Osteoblast (primary cell): ENCODE measurements around the gene NTM. TPM values are rescaled to one million over a fixed set of nuclear protein-coding genes. Genes with fewer than 3 reads are reported as not detected.

Experiments used
- DNase-seq: peaks from one replicate; pipeline ENCODE4 v3.0.0; 2011; ENCODE audit warnings: low spot score, mixed read lengths; ENCODE audit not compliant: insufficient read length; ENCODE audit errors: missing footprints
- H2AFZ ChIP-seq: 2 replicates; pipeline ENCODE4 v1.6.0; 2011; ENCODE audit warnings: mild to moderate bottlenecking, low read length
- H3K27ac ChIP-seq: 2 replicates; pipeline ENCODE4 v1.5.1; 2011; ENCODE audit warnings: mild to moderate bottlenecking, low read depth, low read length, moderate library complexity
- H3K27me3 ChIP-seq: 2 replicates; pipeline ENCODE4 v1.6.0; 2012; ENCODE audit warnings: mild to moderate bottlenecking, control low read depth, inconsistent platforms, low read length, moderate library complexity; ENCODE audit not compliant: insufficient read depth
- H3K36me3 ChIP-seq: 2 replicates; pipeline ENCODE4 v1.5.1; 2011; ENCODE audit warnings: mild to moderate bottlenecking, low read length, control low read depth, moderate library complexity; ENCODE audit not compliant: insufficient read depth
- H3K4me1 ChIP-seq: 2 replicates; pipeline ENCODE4 v1.5.1; 2011; ENCODE audit warnings: mild to moderate bottlenecking, low read length, control low read depth, moderate library complexity; ENCODE audit not compliant: insufficient read depth
- H3K4me2 ChIP-seq: 2 replicates; pipeline ENCODE4 v1.6.0; 2011; ENCODE audit warnings: mild to moderate bottlenecking, low read length; ENCODE audit not compliant: insufficient read depth
- H3K4me3 ChIP-seq: fragments of 200-600 bp; sonication (generic); 3 replicates; pipeline ENCODE4 v1.5.1; 2012; ENCODE audit warnings: mild to moderate bottlenecking, low read length, inconsistent platforms; ENCODE audit not compliant: insufficient read depth
- H3K79me2 ChIP-seq: 2 replicates; pipeline ENCODE4 v1.6.0; 2012; ENCODE audit warnings: mild to moderate bottlenecking, low read length, control low read depth, inconsistent platforms; ENCODE audit not compliant: insufficient read depth
- H3K9me3 ChIP-seq: 2 replicates; pipeline ENCODE4 v1.5.1; 2011; ENCODE audit warnings: low read depth, low read length, control low read depth
- H4K20me1 ChIP-seq: 2 replicates; pipeline ENCODE4 v1.6.0; 2012; ENCODE audit warnings: mild to moderate bottlenecking, low read length, control low read depth; ENCODE audit not compliant: insufficient read depth
- total RNA-seq: library from RNA; depleted of rRNA; stranded (reverse); fragments of >200 nt; gene quantifications from 2 replicates; pipeline ENCODE4 v1.2.3, GENCODE V29; 2012
- TF ChIP-seq, protein P1 (sequence below): IDR thresholded peaks from 2 replicates; pipeline ENCODE4 v1.5.1; 2011; ENCODE audit warnings: mild to moderate bottlenecking, low read depth, low read length, moderate library complexity; ENCODE audit errors: extremely low read depth

The NTM gene
- total RNA-seq, 1 donor: 48.1 TPM

DNA sequence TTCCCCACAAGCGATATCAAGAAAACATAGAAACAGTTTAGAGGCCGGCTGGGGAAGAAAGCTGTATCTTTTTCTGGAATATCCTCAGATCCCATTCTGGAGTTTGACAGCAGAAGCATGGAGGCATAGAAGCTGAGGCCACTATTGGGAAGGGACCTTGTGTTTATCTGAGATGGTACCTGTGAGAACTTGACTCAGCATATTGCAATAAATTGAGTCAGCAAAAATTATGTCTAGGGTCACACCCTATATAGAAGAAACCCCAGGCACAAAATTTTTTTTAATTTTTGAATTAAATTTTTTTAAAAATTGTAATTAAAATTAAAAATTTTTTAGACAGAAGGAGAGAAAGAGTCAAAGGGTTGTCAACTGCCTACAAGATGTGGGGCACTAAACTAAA is 178.7 kb downstream of the NTM start:
- no peaks in the 10 kb centered on the region for H3K79me2 ChIP-seq
- no peaks in the 10 kb centered on the region for H3K9me3 ChIP-seq
- H3K27me3 ChIP-seq: no peaks in the 10 kb centered on the region
- H2AFZ ChIP-seq: no peak overlapping the region
- no peaks in the 10 kb centered on the region for H4K20me1 ChIP-seq
- no peaks in the 10 kb centered on the region for H3K36me3 ChIP-seq
- H3K4me2 ChIP-seq: no peak overlapping the region
- TF ChIP-seq, protein P1, sequence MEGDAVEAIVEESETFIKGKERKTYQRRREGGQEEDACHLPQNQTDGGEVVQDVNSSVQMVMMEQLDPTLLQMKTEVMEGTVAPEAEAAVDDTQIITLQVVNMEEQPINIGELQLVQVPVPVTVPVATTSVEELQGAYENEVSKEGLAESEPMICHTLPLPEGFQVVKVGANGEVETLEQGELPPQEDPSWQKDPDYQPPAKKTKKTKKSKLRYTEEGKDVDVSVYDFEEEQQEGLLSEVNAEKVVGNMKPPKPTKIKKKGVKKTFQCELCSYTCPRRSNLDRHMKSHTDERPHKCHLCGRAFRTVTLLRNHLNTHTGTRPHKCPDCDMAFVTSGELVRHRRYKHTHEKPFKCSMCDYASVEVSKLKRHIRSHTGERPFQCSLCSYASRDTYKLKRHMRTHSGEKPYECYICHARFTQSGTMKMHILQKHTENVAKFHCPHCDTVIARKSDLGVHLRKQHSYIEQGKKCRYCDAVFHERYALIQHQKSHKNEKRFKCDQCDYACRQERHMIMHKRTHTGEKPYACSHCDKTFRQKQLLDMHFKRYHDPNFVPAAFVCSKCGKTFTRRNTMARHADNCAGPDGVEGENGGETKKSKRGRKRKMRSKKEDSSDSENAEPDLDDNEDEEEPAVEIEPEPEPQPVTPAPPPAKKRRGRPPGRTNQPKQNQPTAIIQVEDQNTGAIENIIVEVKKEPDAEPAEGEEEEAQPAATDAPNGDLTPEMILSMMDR: no peak
- no peak overlapping the region for H3K4me3 ChIP-seq
- H3K4me1 ChIP-seq: no peaks in the 10 kb centered on the region
- no peak for DNase-seq
- H3K27ac ChIP-seq: no peak overlapping the region

DNA sequence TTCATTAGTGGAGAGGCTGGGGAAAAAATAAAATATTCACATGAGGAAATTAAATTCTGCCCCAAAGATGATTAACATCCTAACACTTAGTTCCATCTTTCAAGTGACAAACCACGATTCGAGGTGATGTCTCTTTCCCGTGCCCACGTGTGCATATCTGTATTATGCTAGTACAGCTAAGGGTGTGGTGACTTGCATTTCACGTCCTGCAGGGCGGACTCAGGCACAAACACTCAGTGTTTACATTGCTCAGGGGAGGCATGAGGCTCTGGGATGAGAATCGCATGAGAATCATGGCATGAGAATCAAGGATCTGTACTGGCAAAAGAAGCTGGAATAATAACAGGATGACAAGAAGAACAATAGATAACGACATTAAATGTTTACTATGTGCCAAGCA is 179.4 kb downstream of the NTM start:
- H3K36me3 ChIP-seq: no peaks in the 10 kb centered on the region

GRCh38 chr11:131560287-131560686 is 189.9 kb downstream of the NTM start:
- H3K4me2 ChIP-seq: no peak overlapping the region
- no peak overlapping the region for H3K27ac ChIP-seq
- TF ChIP-seq, protein P1: no peak
- DNase-seq: no peak
- H3K36me3 ChIP-seq: no peaks in the 10 kb centered on the region
- H4K20me1 ChIP-seq: no peaks in the 10 kb centered on the region
- H3K4me3 ChIP-seq: no peak overlapping the region
- H2AFZ ChIP-seq: no peak overlapping the region
- H3K79me2 ChIP-seq: no peaks in the 10 kb centered on the region
- no peaks in the 10 kb centered on the region for H3K27me3 ChIP-seq
- H3K9me3 ChIP-seq: no peaks in the 10 kb centered on the region
- H3K4me1 ChIP-seq: no peaks in the 10 kb centered on the region

More for the DNA sequence above, 179.4 kb downstream of the NTM start:
- Histone ChIP-seq H3K79me2 (no peaks in the 10 kb centered on the region), H2AFZ (no peak overlapping the region), H3K4me2 (no peak overlapping the region), H3K9me3 (no peaks in the 10 kb centered on the region), H3K27ac (no peak overlapping the region), H3K4me3 (no peak overlapping the region), H3K27me3 (no peaks in the 10 kb centered on the region), H4K20me1 (no peaks in the 10 kb centered on the region), H3K4me1 (no peaks in the 10 kb centered on the region)
- DNase-seq: no peak
- TF ChIP-seq, protein P1: no peak

DNA sequence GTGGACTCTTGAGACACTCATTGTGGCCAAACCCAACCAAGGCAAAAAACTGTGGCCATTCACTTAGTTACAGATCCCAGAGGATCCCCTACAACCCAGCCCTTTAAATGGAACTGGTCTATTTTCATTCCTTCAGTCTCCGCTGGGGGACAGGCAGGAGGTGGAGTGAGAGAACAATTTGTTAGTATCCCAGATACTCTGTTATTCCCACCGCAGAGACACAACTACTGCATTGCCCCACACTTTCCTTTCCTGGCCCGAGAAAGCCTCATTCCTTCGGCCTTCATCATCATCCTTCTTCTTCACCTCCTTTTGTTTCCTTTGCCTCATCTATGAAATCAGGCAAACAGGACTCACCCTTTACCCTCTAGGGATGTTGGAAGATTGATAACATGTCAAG is 191.1 kb downstream of the NTM start:
- no peak overlapping the region for H3K4me2 ChIP-seq
- TF ChIP-seq, protein P1: no peak
- DNase-seq: no peak
- peaks cover 3% of the 10 kb centered on the region for H3K27me3 ChIP-seq
- no peaks in the 10 kb centered on the region for H4K20me1 ChIP-seq
- H2AFZ ChIP-seq: no peak overlapping the region
- no peak overlapping the region for H3K27ac ChIP-seq
- no peaks in the 10 kb centered on the region for H3K4me1 ChIP-seq
- no peaks in the 10 kb centered on the region for H3K9me3 ChIP-seq
- no peaks in the 10 kb centered on the region for H3K36me3 ChIP-seq
- H3K4me3 ChIP-seq: no peak overlapping the region
- H3K79me2 ChIP-seq: no peaks in the 10 kb centered on the region
